Thoracic aorta (tissue), 2 donors: ENCODE data around the gene TUBGCP2. TPM values are rescaled to one million over a fixed set of nuclear protein-coding genes. Genes with fewer than 3 reads are reported as not detected.

ENCODE experiments used
- ATAC-seq: fragments of 150-250 bp; one replicate; pipeline ENCODE4 v1.8.0; 2017; ENCODE audit warnings: low read depth; ENCODE audit not compliant: insufficient number of reproducible peaks, low FRiP score
- DNase-seq: peaks from one replicate; pipeline ENCODE4 v3.0.0-alpha.2; 2020; ENCODE audit warnings: low spot score
- H3K27ac ChIP-seq, 2 donors: fragments of 200-600 bp; sonication (generic); 1 replicate in 1 of 2; 2 replicates in 1 of 2; pipeline ENCODE4 v1.5.1; 2016; ENCODE audit warnings: mild to moderate bottlenecking in 2 of 2, moderate library complexity in 2 of 2
- H3K27me3 ChIP-seq: fragments of 200-600 bp; sonication (generic); replicated peaks from 2 replicates; pipeline ENCODE4 v1.6.0; 2016; ENCODE audit warnings: mild to moderate bottlenecking; ENCODE audit not compliant: insufficient read depth
- H3K36me3 ChIP-seq: fragments of 200-600 bp; sonication (generic); one replicate; pipeline ENCODE4 v1.5.1; 2016
- H3K4me1 ChIP-seq, 2 donors: fragments of 200-600 bp; sonication (generic); 1 replicate in 1 of 2; 2 replicates in 1 of 2; pipeline versions ENCODE4 v1.5.1 to v1.6.0; 2016; ENCODE audit warnings: low read depth in 2 of 2, mild to moderate bottlenecking in 1 of 2; ENCODE audit not compliant: control insufficient read depth in 1 of 2
- H3K4me3 ChIP-seq: fragments of 200-600 bp; sonication (generic); 2 replicates; pipeline ENCODE4 v1.5.1; 2016; ENCODE audit warnings: mild to moderate bottlenecking
- H3K9me3 ChIP-seq: fragments of 200-600 bp; sonication (generic); 2 replicates; pipeline ENCODE4 v1.5.1; 2016
- total RNA-seq, 2 donors: library from RNA; depleted of rRNA; stranded (reverse); fragments of >200 nt; gene quantifications; one replicate each; pipeline versions ENCODE4 v1.1.0 to v1.2.3, GENCODE V29; 2016
- TF ChIP-seq, protein P1 (sequence below): fragments of 200-600 bp; sonication (generic); IDR thresholded peaks from one replicate; pipeline ENCODE4 v1.5.1; 2019; ENCODE audit warnings: antibody characterized with exemption

TUBGCP2 gene
- total RNA-seq, 2 donors from 2014 or later: 51.2 to 65.5 TPM

DNA sequence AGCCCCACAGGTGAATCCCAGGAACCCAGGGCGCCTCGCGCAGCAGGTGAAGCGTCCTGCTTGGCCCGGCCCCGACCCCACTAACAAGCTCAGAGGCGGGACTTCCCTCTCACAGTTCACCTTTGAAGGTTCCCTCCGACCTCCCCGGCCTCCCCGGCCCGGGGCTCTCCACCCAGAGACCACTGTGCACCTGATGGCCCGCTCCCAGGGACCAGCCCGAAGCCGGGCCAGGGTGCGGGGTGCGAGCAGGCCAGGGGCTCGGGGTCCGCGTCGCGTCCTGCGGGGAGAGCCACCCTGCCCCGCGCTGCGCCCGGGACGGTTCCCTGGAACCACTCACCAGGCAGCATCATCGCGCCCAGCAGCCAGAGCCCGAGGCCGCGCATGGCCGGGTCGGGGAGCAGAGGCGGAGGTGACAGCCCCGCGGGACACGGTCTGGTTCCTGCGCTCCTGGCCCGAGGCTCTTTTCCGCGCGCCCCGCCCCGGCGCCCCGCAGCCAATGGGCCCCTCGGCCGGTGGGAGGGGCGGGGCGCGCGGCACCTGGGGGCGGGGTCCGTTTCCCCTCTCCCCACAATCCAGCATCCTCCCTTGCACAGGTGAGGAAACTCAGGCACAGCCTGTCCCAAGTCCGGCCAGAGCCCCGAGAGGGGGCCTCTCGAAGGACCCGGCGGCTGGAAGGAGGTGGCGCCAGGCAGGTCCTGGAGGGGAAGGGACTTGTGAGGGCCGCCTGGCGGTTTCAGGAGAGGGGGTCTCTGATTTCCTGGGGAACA lies 32.1 kb downstream of the TUBGCP2 start, which contains the start of gene ADAM8:
Gene ADAM8 (minus strand): TSS at position 434 of the 767 bp plus-strand sequence. CDS start 51 bp downstream, at position 383.
- Histone ChIP-seq H3K4me1 (peaks cover 9 to 11% of the 10 kb centered on the region in 2 donors), H3K27ac (no peak within 1 kb of the TSS), H3K9me3 (no peaks in the 10 kb centered on the region), H3K4me3 (peak within 1 kb of the TSS; percentile 58), H3K27me3 (no peaks in the 10 kb centered on the region), H3K36me3 (peaks cover 11% of the 10 kb centered on the region)
- TF ChIP-seq, protein P1, sequence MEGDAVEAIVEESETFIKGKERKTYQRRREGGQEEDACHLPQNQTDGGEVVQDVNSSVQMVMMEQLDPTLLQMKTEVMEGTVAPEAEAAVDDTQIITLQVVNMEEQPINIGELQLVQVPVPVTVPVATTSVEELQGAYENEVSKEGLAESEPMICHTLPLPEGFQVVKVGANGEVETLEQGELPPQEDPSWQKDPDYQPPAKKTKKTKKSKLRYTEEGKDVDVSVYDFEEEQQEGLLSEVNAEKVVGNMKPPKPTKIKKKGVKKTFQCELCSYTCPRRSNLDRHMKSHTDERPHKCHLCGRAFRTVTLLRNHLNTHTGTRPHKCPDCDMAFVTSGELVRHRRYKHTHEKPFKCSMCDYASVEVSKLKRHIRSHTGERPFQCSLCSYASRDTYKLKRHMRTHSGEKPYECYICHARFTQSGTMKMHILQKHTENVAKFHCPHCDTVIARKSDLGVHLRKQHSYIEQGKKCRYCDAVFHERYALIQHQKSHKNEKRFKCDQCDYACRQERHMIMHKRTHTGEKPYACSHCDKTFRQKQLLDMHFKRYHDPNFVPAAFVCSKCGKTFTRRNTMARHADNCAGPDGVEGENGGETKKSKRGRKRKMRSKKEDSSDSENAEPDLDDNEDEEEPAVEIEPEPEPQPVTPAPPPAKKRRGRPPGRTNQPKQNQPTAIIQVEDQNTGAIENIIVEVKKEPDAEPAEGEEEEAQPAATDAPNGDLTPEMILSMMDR: no peak
- ATAC-seq: no peak
- DNase-seq: no peak

DNA sequence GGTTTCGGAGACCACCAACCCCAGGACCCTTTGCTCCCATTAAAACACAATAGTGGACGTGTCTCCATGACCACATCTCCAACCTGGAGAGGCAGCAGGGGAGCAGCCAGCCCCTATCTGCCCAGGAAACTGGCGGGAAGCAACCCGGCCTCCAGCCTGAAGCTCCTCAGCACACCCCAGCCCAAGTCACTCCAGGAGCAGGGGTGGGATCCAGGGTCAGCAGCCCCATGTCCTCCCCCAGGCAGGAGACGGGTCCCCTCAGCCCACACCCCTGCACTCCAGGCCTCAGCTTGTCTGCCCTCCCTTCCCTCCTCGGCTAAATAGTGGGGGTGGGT lies 32.6 kb downstream of the TUBGCP2 start:
- peaks cover 7% of the 10 kb centered on the region for H3K36me3 ChIP-seq
- no peak for ATAC-seq
- TF ChIP-seq, protein P1: no peak
- H3K9me3 ChIP-seq: no peaks in the 10 kb centered on the region
- no peak overlapping the region for H3K27ac ChIP-seq
- DNase-seq: no peak
- peaks cover 9 to 11% of the 10 kb centered on the region in 2 donors for H3K4me1 ChIP-seq
- peak overlapping the region; percentile 58 for H3K4me3 ChIP-seq
- no peaks in the 10 kb centered on the region for H3K27me3 ChIP-seq

DNA sequence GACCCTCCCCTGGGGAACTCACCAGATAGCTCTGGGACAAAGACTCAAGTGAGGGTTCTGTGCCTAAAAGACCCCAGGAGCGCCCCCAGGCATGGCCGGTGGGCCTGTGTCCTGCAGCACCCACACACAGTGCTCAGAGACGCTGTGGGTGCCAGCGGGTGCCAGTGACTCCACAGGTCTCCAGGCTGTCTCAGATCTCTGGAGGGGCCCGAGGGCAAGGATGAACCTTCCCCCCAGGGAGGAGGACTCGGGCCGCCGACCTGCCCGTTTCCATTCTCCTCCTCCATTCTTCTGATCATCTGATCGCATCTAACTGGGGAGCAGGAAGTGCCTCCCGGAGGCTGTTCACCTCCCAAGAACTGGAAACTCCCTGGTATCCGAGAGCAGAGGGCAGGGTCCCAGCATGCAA lies 33.0 kb downstream of the TUBGCP2 start:
- Histone ChIP-seq H3K27me3 (no peaks in the 10 kb centered on the region), H3K4me1 (peaks cover 9 to 11% of the 10 kb centered on the region in 2 donors), H3K27ac (no peak overlapping the region), H3K4me3 (peak overlapping the region; percentile 58), H3K36me3 (peaks cover 10% of the 10 kb centered on the region), H3K9me3 (no peaks in the 10 kb centered on the region)
- DNase-seq: no peak
- TF ChIP-seq, protein P1: no peak
- ATAC-seq: no peak

DNA sequence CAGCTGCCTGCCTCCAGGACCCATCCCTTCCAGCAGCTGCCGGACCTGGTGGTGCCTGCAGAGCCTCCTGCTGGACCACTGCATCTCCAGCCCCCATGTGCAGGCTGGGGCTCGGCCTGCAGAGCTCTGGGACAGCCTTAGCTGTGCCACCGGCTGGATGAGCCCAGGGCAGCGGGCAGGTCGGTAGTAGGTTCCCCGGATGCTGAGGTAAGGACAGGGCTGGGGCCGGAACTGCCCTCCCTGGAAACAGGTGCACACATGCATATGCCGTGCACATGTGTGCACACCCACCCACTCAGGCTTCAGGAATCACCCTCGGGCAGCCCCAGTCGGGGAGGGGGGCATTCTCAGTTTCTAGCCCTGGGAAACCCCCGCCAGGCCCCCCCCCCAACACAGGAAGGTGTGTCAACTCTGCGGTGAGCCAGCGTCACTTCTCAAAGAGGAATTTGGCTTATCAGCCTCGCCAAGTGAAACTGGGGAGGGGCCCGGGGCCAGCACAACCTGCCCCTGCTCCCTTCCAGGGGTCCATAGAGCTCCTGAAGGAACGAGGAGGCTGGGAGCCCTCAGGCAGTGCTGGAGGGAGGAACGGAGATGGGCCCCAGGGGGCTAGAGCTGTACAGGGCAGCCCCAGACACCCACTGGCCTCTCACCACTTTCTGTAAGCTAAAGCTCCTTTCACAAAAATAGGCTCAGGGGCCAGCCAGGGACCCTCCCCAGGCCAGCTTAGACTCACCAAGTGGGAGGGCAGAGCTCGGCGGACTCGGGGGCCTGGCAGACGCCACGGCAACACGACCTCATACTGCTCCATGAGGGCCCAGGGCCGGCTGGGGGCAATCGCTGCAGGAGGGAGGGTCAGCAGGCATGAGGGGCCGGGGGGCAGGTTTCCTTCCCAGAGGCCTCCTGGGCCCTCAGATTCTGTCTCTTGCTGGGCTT lies 33.7 kb downstream of the TUBGCP2 start:
- DNase-seq (no peak), ATAC-seq (no peak)
- TF ChIP-seq, protein P1: no peak
- H3K9me3 ChIP-seq: no peaks in the 10 kb centered on the region
- peaks cover 10% of the 10 kb centered on the region for H3K36me3 ChIP-seq
- H3K4me3 ChIP-seq: peak overlapping the region; percentile 58
- no peak overlapping the region for H3K27ac ChIP-seq
- no peaks in the 10 kb centered on the region for H3K27me3 ChIP-seq
- peaks cover 9 to 11% of the 10 kb centered on the region in 2 donors for H3K4me1 ChIP-seq
